Sciatic nerve (tissue), 2 donors: Measurements from ENCODE around the gene TARS3. TPM values are rescaled to one million over a fixed set of nuclear protein-coding genes. Genes with fewer than 3 reads are reported as not detected.
"Not testable (repeated sequence)": the region's sequence is repeated elsewhere in the genome, so short reads cannot be mapped to it uniquely, and the experiment has no call there.

ENCODE experiments used
- ATAC-seq: fragments of 200-7000 bp; cut with Tn5 transposase; one replicate; pipeline ENCODE4 v1.9.1; 2020; ENCODE audit warnings: mild to moderate bottlenecking, moderate library complexity
- DNase-seq: peaks from one replicate; pipeline ENCODE4 v3.0.0-alpha.2; 2020; ENCODE audit warnings: low spot score
- intact Hi-C: fragments of 100-400 bp; cut with DNase I; formaldehyde crosslinking; loops from one replicate; pipeline ENCODE4 v1.14.2; 2022
- total RNA-seq: library from RNA; stranded (reverse); fragmentation: NEBNext Ultra II Directional; extraction: Animal tissue kit (Norgen Biotek cat#: 25700); gene quantifications from one replicate; pipeline ENCODE4 v1.2.1, GENCODE V29; 2021
- donor health status: DM: no; HTN: no; CAD: no.
- donor health status: DM: no; HTN: no; CAD: no.

The TARS3 gene
- total RNA-seq, 1 donor from 2014 or later = 28.1 TPM

DNA sequence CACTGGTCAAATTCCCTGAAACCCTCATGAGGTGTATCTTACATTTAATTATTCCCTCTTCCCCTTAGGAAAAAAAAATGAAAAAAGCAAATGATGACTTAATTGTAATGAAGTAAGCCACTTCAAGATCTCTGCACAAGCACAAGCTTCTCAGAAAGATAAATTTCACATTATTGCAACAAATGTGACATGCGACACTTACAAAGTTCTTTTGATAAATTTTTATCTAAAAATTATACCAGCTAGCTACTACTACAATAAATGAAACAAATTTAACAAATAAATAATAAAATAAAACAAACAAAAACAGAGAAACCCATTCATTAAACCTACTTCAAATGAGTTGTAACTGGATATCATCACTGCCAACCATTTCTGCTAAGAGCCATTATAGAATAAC lies 62.1 kb downstream of the TARS3 start:
- intact Hi-C loops = no loop called here
- no peak for ATAC-seq
- no peak for DNase-seq

DNA sequence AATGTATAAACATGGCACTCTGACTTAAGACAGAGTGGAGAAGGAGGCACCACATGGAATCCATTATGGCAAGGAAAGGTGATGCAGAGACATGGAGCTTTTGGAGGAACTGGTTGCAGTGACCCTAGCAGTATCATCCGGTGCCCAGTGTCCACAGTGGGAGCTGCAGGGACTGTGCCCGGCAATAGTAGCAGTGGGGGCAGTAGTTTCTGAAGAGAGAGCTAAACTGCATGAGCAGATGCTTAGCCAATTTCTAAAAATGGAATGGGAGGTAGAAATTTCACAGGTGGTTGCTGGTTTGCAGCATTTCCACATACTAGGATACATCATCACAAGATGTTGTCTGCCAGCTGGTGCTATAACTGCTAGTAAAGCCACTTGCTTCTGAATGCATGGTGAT lies 64.3 kb downstream of the TARS3 start:
- DNase-seq (no peak), ATAC-seq (no peak)
- intact Hi-C loops = no loop called here

DNA sequence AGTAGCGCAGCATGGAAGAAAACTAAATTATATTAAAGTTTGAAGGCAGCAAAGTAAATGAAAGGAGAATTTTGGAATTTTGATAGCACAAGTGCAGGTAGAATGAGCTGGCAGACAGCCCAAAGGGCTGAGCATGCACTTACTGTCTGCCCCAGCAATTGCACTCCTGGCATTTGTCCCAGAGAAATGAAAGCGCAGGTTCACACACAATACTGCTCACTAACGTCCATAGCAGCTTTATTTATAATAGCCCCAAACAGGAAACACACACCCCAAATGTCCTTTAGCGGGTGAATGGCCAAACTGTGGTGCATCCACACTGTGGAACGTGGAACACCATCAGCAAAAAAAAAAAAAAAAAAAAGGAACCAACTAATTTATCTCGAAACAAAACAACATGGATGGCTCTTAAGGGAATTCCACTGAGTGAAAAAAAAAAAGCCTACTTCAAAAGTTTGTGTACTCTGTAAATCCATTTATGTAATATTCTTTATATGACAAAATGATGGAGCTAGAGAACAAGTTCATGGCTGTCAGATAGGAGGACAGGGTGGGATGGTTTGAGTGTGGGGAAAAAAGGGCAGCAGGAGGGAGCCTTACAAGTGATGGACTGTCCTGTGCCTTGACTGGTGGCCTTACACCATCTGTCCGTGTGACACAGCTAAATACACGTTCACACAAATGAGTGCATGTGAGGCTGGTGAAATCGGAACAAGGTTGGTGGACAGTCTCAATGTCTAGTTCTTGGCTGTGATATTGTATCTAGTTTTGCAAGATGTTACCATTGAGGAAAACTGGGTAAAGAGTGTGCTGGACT lies 66.1 kb downstream of the TARS3 start:
- ATAC-seq (peak; percentile 59), DNase-seq (no peak)
- intact Hi-C loops = no loop called here

GRCh38 chr15:101657171-101657570 lies 67.1 kb downstream of the TARS3 start:
- no peak for DNase-seq
- intact Hi-C loops = no loop called here
- no peak for ATAC-seq

DNA sequence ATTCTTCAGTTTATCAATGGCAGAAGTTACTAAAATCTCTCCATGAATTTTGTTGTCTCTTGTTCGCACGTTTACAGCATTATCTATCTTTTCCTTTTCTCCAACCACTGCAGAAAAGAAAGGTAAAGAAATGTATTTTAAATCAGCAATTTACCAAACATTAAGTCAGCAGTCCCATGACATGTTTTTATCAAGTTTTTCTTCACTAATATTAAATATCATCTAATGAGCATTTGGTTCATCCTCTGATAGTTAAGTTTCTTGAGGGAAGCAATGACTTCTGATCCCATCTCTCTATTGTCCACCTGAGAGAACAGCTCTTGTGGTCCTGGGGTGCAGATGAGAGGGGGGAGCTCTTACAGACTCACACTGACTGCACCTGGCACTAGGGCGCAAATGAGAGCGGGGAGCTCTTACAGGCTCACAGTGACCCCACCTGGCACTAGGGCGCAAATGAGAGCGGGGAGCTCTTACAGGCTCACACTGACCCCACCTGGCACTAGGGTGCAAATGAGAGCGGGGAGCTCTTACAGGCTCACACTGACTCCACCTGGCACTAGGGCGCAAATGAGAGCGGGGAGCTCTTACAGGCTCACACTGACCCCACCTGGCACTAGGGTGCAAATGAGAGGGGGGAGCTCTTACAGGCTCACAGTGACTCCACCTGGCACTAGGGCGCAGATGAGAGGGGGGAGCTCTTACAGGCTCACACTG lies 69.5 kb downstream of the TARS3 start:
- ATAC-seq, DNase-seq, intact Hi-C loops: not testable (repeated sequence)

DNA sequence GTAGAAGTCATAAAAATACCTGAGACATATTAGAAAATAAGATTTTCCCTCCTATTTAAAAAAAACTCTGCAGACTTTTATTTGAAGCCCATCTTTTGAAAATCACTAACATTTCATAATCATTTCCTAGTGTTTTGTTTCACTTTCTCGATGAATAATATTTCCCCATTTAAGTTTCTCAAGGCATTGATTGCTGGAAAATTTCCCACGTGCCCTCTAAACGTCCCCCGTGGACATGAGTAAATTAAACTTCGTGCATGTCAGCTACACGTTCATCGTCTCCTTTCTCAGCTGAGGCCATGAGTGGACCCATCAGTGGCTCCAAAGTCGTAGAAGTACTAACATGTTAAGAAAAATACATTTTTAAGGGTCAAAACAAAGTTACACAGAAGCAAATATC lies 70.1 kb downstream of the TARS3 start:
- DNase-seq (no peak), ATAC-seq (no peak)
- intact Hi-C loops = no loop called here

DNA sequence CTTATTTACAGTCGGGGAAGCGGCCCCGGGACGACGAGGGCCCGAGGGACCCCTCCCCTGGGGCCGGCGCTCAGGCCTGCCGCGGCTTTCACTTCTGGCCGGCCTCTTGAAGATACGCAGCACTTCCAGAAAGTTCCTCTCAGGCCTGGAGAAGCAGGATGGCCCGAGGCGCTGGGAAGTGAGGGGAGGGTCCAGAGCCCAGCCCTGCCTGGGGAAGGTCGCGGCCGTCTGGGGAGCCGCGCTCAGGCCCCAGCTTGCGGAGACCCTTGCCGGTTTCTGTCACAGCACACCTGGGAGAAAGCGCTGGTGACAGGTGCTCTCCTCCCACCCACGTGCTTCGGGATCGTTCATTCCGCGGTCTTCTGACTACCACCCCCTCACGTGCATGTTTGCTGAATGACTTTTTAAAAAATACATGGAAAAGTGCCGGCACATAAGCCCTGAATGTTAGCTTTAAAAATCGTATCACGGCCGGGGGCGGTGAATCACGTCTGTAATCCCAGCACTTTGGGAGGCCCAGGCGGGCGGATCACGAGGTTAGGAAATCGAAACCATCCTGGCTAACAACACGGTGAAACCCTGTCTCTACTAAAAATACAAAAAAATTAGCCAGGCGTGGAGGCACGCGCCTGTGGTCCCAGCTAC lies 71.4 kb downstream of the TARS3 start:
- intact Hi-C loops = no loop called here
- ATAC-seq = peak; percentile 65
- DNase-seq = no peak

DNA sequence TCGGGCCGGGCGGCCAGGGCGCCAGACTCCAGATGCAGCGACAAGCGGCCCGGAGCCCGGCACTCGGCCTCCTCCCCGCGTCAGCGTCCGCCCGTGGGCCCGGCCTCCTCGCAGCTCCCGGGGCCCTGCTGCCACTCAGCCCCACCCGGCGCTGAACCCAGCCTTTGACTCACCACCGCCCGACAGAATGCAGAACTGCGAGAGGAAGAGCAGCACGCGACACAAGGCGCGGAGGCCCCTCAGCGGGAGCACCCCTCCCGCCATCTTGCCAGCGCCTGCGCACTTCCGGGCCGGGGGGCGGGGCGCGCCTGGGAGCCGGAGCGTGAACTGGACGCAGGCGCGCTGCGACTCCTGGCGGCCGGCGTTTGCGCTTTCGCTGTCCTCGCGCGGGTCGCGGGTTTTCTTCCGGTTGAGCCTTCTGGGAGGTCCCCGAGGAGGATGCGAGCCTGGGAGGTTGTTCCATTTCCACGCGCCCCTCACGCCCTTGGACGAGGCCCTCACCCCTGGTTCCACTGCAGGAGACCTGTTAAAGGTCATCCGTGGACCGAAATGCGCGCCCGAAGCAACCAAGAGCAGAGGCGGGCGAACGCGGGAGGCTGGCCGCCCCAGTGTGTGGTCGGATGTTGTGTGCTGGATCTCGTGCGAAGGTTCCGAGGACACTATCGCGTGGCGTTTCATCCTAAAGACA lies 72.0 kb downstream of the TARS3 start, which contains the start of gene TM2D3:
Gene TM2D3, minus strand, starts transcription at position 284 of the 688 bp plus-strand sequence. Its CDS starts 20 bp downstream, at position 264.
- DNase-seq (peak; percentile 97), ATAC-seq (peak; percentile 98)
- intact Hi-C loops = no loop called here

GRCh38 chr15:101651554-101652097 lies 72.6 kb downstream of the TARS3 start:
- DNase-seq (peak; percentile 69), ATAC-seq (peak; percentile 45)
- intact Hi-C loops = no loop called here

GRCh38 chr15:101650145-101650544 lies 74.1 kb downstream of the TARS3 start:
- intact Hi-C loops = no loop called here
- no peak for ATAC-seq
- no peak for DNase-seq

GRCh38 chr15:101648356-101648755 lies 75.9 kb downstream of the TARS3 start:
- ATAC-seq (no peak), DNase-seq (no peak)
- intact Hi-C loops = no loop called here

- intact Hi-C loops = no loop called here
- ATAC-seq (no peak), DNase-seq (no peak)
Observed at GRCh38 chr15:101647251-101647650, 77.0 kb downstream of the TARS3 start.

GRCh38 chr15:101646672-101647071 lies 77.6 kb downstream of the TARS3 start:
- intact Hi-C loops = no loop called here
- ATAC-seq (no peak), DNase-seq (no peak)

- intact Hi-C loops = loop anchor here (5.0 kb wide), 1 partner anchor 345 kb away; the partner anchor contains the start of gene SNRPA1
- ATAC-seq (peak; percentile 30), DNase-seq (no peak)
Observed at GRCh38 chr15:101642361-101642760, 81.9 kb downstream of the TARS3 start.

GRCh38 chr15:101641894-101642293 lies 82.4 kb downstream of the TARS3 start:
- ATAC-seq (no peak), DNase-seq (no peak)
- intact Hi-C loops = loop anchor here (5.0 kb wide), 1 partner anchor 345 kb away; the partner anchor contains the start of gene SNRPA1

DNA sequence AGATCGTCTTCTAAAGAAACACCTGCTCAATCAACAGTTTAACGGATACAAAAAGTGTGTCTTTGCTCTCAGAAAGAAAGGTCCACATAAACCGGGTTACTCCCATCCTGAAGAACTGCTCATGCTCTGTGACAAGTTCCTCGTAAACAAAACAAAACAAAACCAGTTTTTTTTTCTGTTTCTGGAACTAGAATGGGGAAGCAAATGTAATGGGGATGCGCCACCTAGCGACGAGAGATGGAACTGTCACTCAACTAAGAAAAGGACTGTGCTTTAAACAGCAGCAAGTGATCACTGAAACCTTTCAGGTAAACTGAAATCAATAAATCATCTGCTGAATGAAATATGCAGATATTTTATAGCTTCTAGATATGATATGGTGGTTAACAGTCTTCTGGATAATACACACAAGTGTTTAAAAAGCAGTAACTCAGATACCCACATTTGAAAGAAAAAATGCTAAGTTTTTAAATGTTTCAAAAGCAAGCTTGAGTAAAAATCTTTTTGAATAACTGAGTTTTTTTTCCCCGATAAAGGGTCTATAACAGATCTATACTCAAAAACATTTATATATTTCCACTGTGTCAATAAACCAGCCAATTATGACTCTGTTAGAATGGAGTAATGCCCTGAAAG lies 83.0 kb downstream of the TARS3 start:
- intact Hi-C loops = loop anchor here (5.0 kb wide), 1 partner anchor 344 kb away; the partner anchor contains the start of gene SNRPA1
- ATAC-seq (peak; percentile 72), DNase-seq (peak; percentile 87)

GRCh38 chr15:101639667-101640066 lies 84.6 kb downstream of the TARS3 start:
- ATAC-seq (no peak), DNase-seq (no peak)
- intact Hi-C loops = loop anchor here (5.0 kb wide), 1 partner anchor 342 kb away; the partner anchor contains the start of gene SNRPA1

- no peak for DNase-seq
- intact Hi-C loops = no loop called here
- no peak for ATAC-seq
Observed at GRCh38 chr15:101637919-101638318, 86.4 kb downstream of the TARS3 start.
